ENCODE data around the gene CMSS1.

The CMSS1 gene

DNA sequence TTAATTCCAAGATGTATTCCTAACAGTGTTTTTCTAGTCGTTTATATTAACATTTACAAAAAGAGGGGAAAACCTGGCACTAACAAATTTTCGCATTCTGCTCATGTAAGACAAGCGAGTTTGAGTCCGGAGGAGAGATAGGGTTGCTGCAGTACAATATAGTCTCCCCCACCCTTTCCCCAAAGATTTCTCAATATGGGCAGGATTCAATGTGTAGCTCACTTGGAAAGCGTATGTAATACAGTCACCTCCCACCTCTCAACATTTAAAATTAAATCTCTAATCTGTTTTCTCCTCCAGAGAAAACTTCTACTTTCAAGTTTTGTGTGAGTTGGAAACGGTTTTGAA, 57.9 kb downstream of the CMSS1 start:
- DNase-seq (ENCODE audit: low read depth), result no peak

DNA sequence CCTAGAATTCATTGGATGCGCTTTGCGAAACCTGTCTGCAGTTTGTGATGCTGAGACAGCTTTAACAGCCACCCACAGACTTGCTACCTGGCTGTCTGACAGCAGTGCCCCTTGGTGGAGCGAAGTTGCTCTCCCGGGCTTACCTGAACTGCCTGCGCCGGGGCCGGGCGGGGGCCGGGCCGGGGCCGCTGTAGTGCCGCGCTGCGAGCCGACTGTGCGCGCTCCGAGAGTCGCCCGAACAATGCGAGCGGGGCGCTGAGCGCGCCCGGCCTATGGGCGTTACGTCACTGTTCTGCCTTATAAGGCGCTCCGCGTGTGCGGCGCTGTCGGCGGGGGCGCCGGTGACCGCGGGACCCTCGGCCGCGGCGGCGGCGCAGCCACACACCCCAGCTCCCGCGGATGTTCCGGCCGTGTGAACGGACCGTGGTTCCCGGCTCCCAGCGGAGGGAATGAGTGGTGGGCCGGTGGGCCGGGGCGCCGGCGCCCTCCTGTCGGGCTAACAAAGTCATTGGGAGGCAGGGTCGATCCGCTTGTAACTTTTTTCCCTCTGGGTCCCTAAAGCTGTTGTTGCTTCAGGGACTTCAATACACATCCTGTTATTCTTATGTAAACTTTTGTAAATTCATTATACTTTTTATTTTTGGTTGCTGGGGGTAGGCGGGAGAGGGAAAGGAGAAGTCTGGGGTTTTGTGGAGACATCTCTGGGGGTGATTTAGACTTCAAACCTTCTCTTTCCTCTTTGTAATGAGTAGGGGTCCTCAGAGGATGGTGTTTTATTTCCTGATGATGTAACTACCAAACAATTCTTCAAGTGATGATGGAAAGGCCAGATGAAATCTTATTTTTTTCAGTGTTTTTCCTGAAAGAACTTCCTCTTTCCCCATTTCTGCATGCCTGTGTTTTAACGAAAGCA, 58.5 kb downstream of the CMSS1 start:
- DNase-seq (ENCODE audit: low read depth), result no peak

DNA sequence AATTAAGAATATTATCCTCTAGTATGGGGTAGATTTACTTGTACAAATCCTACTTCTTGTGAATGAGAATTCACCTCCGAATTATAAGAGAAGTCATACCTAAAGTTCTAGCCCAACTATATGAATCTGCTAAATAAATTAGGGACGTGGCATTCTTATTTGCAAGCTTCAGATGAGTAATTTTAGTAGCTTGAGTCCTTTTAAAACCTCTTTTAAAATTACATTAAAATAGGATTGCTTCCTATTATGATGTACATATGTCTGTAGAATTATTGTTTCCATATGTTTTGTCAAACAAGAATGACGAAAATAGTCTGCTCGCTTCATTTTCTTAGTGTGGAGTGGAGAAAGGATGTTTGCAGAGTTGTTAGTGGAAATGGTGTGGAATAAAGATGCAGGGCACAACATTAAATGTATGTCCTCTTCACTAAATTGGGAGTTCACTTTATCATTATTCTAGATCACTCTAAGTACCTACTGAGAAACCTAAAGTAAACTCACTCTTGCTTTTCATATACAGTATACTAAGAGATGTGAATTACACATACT, 59.4 kb downstream of the CMSS1 start:
- DNase-seq (ENCODE audit: low read depth), result no peak

DNA sequence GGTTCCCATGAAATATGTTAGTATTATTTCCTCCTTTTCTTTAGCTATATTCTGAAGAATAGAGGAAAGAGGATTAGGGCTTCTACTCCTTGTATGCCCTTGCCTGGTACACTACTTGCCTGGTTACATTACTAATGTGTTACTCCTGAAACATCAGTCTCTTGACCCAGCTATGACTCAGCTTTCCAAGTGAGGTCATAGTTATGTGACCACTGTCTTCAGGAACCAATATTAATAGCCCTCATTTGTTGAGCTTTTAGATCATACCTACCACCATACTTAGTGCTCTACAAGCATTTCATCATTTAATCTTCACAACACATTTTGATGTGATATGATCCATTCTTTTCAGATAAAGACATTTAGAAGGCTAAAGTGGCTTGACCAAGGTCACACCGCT, 60.3 kb downstream of the CMSS1 start:
- DNase-seq (ENCODE audit: low read depth), result no peak

DNA sequence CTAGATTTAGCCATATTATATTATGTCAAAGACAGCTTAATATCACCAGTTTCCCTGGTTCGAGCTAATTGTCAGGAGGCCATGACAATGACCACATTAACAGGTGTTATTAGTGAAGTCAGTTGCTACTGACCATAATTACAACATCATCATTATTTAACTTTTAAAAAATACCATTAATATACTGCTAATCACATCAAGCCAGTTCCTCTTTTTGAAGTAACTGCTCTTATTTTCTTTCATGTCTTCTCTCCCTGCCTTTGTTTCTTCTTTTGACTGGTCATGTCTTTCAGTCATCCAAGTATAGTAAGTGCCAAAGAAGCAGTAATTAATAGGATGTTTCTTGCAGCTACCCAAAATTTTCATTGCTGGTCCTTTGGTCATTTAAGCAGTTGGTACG, 61.6 kb downstream of the CMSS1 start:
- no peak for DNase-seq (ENCODE audit: low read depth)

DNA sequence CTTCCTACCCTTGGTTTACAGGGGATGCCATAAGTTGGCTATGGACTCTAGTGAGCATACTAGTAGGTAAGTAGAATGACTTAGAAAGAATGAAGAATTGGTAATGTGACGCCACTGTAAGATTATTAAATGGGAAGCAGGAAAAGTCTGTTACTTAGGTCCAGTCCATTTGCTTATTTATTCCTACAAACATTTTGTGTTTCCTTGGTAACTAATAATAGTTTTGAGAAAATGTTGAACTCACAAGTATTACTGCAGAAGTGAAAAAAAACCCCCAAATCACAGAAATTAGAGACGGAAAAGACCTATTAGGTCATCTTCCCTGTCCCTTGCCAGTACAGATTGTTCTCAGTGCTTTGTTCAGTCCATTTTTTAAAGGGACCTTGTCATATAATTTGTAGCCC, 63.5 kb downstream of the CMSS1 start:
- no peak for DNase-seq (ENCODE audit: low read depth)

DNA sequence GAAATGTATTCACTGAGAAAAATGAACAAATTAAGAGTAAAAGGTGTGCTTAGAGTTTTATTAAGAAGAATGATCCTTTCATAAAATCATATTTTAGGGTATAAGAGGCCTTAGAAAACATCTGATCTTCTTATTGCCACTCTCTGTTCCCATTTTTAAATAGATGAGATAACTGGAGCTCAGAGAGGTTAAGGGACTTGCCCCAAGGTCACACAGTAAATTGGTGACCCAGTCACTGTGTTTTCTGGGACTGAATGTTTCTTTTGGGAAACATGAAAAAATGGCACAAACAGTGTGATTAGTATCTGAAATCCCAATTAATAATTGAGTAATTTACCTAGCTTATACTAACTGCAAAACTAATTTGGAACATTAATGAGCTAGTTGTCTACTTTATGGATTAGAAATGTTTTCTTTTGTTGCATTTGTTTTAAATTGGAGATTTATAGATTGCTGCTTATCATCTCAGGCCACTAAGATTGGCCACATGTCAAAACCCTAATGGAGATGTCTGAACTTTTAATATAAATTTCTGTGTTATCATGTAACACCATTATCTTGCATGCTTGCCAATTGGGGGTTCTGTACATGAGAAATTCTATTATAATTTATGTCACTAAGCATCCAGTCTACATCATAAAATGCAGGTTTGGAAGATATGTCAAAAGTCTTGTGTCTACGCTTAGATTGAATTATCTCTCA, 64.9 kb downstream of the CMSS1 start:
- DNase-seq (ENCODE audit: low read depth), result no peak

DNA sequence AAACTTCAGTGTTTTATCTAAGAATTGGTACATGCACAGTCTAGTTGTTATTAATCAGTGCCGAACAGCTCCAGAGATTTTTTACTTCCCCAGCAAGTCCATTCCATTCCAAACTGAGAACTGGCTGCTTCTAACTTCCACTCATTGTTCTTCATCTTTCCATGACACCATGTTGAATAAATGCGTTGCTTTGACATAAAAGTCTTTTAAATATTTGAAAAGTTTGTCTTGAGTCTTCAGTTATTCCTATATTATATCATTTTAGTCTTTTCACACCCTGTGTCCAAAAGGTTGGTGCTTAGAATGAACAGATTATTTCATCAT, 65.4 kb downstream of the CMSS1 start:
- no peak for DNase-seq (ENCODE audit: low read depth)

DNA sequence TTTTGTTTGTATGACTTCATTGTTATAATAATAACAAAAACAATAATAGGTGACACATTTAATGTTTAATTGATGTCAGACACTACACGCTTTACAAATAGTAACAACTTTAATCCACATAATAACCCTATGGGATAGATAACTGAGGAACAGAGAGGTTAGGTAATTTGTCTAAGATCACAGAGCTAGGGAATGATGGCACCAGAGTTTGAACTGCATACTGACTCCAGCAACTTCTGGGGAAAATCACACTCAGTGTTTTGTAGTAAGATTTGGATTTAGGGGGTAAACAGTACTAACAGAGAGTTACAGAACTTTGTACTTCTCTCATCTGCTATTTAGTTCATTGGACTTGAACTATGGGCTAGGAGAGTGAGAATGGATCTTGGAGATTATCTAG, 66.0 kb downstream of the CMSS1 start:
- no peak for DNase-seq (ENCODE audit: low read depth)

DNA sequence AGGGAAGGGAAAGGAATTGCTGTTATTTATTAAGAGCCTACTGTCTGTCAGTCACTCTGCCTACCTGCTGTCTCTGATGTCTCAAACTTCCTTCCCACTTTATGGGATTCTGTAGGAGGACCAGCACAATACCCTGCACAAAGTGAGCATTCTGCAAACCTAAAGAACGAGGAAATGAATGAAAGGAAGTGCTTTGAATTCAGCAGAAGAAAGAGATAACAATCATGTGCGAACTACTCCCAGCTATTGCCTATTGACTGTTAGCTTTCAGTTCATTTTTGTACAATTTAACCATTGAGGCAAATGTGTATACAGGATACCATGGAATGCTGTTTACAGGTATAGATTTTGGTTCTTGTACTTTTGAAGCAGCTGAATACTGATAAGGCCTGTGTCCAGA, 66.8 kb downstream of the CMSS1 start:
- no peak for DNase-seq (ENCODE audit: low read depth)

DNA sequence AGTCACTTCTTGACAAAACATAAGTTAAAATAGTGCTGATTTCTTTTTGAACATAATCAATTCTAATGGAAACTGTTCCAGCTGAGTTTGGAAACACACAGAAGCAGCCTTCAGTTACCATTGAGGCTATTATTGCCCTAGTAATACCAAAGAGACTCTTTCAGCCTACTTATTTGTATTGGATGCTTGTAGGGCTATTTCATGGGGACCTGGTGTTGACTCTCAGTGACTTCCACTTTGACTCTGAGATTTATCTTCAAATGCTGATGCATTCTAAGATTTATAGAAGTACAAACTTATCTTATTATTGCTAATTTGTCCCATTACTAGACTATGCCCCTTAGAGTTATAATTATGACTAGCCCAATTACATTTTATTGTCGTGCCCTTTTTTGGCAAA, 67.4 kb downstream of the CMSS1 start:
- DNase-seq (ENCODE audit: low read depth), result no peak

DNA sequence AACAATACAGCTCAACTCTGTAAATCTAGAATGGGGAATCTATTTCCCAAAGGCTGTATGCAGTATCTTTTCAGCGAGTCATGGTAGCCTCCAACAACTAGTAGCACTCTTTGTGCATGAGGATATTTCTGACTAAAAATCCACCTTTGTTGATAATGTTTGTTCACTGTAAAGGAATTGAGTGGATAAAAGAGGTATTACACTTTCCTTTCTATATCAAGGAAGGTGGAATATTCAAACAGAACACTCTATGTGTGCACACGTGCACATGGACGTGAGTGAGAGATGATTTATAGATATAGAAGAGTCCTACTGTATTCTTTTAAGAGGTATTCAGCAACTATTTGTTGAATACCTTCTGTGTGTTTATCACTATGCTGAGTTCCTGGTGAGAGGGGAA, 68.2 kb downstream of the CMSS1 start:
- no peak for DNase-seq (ENCODE audit: low read depth)

DNA sequence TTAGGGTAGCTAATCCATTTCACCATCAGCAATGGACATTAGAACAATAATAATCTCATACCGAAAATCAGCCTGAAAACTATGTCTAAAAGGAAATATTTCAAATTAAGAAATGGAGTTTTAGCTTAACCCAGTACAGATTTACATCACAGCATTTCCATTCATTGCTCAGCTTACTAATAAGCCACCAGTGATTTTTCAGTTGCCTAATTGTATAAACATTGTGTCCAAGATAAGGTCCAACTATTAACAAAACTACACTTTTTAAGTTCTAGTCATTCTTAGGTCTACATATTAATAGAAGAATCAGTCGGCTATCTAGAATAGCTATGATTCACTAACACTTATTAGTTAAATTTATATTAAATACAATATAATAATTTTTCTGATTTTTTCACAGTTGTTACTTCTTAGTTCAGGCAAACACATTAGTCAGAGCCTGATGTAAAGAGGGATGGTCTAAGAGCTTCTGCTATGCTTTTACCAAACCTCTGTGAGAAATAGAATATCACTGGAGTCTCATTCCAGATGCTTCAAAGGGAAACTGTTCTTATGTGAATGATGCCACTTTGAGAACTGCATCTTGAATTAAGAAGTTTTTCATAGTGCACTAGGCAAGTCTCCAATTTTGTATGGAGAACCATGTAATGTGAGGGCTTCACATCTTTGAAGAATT, 74.1 kb downstream of the CMSS1 start:
- no peak for DNase-seq (ENCODE audit: low read depth)

DNA sequence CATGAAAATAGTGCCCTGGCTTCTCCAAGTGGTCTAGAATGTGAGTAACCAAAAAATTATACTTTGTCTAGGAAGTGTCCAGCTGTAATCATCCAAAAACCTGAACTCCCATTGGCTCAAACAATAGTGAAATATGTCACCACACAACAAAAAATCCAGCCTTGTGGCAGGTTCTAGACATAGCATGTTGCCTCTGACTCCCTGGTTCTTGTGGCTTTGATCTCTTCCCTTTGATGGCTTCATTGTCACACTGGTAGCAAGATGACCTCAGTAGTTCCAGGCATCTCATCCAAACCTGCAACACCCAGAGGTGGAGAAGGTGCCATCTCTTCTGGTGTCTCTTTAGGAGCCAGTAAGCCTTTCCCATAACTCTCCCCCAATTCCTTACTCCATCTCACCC, 74.7 kb downstream of the CMSS1 start:
- no peak for DNase-seq (ENCODE audit: low read depth)

DNA sequence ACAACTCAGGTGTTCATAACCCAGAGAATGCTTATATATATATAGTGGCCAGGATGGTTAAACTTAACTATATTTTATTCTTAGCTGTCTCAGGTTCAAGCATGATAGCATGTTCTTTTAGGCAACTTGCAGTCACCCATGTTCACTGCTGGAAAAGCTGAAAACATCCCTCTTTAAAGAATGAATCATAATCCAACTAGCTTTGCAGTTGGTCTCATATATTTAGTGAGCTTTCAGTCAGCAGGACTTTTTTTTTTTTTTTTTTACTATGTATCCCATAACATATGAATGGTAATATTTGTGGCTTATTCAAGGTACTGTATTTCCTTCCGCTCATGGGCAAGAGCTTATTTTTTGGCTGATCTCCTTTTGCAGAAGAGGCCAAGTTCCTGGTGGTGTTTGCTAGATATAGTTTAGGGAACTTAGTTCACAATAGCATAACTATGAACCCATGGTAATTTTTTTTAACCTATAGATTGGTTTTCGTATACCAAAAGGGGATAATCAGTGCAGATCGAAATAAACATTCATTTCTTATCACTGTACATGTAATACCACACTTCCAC, 77.6 kb downstream of the CMSS1 start:
- no peak for DNase-seq (ENCODE audit: low read depth)

DNA sequence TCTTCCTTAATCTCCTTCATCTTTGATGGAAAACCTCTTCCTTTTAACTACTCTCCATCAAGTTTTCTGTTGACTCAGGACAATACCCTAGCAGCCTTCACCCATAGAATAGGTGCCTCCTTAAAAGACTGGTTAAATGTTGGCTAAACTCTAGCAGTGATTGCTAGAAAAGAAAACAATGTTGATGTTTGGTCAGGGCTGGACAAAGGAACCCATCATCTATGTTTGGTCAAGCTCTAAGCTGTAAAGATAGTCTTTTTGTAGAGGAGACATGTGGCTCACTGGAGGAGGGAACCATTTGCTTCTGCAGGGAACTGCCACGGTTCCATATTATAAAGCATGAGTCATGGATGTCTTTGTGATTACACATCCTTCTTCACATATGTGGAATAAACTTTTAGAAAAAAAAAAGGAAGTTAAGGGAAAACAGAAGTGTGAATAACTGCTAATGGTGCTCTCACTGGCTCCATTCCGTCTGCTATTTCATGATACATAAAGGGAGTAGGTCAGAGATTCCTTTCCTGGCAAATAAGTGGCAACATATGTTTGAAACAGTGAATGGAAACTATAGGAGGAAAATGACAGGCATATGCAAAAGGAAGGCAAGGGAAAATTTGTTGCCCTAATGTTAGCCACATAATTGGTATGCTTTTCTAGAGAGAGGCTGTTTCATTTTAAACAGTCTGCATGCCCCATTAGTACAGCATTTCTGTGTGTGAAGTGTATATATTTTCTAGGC, 78.2 kb downstream of the CMSS1 start:
- DNase-seq (ENCODE audit: low read depth), result no peak

DNA sequence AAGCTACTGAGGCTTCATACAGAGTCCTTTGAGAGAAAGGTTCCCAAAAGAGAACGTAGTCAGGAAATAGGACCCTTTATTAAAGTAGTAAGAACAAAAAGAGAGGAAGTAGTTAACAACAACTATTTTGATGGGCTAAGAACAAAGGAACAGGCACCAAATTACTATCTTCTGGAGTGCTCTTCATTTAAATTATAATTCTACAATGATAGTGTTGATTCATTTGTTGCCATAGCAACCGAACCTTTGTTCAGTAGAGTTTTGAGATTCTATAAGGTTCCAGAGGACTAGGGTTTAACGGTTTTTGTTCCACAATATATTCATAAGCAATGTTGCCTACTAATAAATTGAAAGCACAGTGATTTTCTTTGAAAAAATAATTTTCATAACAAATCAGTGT, 78.8 kb downstream of the CMSS1 start:
- no peak for DNase-seq (ENCODE audit: low read depth)

DNA sequence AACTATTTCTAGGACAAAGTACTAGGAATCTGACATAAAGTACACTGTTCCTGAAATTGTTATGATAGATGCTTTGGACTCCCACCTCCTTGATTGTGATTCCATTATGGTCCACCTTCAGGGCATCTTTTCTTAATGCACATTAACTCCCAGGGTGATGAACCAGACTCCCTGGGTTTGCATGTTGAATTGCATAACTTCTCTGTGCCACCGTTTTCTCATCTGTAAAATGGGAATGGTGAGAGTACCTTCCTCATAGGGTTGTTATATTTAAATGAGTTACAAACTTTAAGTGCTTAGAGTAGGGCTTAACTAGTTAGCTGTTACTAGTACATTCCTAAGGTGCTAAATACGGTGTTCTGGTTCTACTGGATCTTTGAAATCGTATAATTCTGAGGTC, 81.9 kb downstream of the CMSS1 start:
- no peak for DNase-seq (ENCODE audit: low read depth)

DNA sequence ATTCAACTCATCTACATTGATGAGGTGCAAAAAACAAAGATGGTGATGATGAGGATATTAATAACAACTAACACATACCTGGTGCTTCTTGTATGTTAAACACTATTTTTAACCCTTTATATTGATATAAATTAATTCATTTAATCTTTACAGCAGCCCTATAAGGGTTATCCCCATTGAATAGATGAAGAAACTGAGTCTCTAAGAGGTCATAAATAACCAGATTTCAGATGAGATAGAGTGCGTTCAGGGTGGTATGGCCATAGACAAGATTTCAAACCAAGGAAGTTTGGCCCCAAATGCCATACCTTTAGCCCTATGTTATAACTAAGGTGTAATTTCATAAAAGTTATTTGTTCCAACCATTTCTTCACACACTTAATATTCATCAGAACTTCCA, 82.6 kb downstream of the CMSS1 start:
- DNase-seq (ENCODE audit: low read depth), result no peak

DNA sequence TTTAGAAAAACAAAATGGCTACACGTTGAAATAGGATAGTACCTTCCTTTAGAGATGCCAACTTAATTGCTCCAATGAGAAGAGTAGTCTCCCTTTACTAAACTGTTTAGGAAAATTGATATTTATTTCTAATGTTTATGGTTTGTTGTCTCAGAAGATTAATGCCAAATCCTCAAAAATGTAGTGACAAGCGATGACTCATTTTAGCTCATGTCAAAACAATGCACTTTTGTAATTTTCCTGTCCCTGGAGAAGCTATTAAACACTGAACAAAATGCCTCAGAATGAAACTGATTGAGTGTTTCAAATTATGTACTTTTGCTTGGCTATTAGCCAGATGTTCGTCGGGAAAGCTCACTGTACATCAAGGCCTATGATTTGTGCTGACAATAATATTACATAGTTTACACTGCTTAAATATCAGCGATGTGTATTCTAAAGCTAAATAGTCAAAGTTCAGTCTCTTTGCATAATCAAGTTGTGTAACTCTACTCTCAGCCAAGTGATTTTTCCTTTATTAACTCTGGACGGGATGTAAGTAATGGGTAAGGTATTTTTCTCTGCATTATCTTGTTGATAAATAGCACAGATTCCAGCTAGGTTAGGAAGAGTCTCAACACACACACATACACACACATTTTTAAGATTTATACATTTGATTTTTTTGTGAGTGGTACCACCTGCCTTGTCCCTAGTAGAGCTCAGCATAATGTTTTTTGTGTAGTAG, 83.7 kb downstream of the CMSS1 start:
- DNase-seq (ENCODE audit: low read depth), result peak; percentile 74

DNA sequence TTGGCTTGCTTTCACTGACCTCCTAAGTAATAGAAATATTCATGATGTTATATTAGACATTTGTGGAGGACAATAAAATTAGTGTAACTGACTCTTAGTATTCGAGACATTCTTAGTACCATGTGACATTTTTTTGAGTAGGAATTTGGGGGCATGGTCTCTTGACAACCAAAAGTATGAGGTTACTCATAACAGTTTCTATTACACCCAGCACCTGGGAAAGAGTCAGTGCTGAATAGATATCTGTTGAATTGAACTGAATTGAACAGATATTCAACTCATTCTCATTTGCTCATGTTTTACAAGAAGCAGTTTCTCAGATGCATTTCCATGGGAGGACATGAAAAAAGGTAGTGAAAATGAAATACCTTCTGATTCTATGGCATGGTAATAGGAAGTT, 84.4 kb downstream of the CMSS1 start:
- no peak for DNase-seq (ENCODE audit: low read depth)

Measured in non-pigmented ciliary epithelial cell (primary cell).